HG02870 (cell line): ENCODE measurements around the gene NLGN4Y.

Experiments used
- ATAC-seq: cut with Tn5 transposase; IDR thresholded peaks from one replicate; pipeline ENCODE4 v1.9.1; 2021; ENCODE audit warnings: mild to moderate bottlenecking, moderate library complexity; ENCODE audit not compliant: unreplicated experiment

NLGN4Y gene

DNA sequence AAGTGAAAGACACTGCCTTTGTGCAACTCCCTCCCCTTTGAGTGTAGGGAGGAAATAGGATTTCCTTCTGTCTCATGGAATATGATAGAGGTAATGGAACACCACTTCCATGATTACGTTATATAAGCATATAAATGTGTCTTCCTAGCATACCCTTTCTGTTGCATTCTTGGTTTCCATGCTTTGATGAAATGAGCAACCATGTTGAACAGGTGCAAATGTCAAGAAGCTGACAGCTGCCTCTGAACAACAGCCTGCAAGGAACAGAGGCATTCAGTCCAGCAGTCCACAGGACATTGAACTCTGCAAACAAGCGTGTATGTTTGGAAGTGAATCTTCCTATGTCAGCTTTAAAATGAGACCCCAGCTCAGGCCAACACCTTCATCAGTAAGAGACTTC lies 117.5 kb downstream of the NLGN4Y start:
- no peak for ATAC-seq

DNA sequence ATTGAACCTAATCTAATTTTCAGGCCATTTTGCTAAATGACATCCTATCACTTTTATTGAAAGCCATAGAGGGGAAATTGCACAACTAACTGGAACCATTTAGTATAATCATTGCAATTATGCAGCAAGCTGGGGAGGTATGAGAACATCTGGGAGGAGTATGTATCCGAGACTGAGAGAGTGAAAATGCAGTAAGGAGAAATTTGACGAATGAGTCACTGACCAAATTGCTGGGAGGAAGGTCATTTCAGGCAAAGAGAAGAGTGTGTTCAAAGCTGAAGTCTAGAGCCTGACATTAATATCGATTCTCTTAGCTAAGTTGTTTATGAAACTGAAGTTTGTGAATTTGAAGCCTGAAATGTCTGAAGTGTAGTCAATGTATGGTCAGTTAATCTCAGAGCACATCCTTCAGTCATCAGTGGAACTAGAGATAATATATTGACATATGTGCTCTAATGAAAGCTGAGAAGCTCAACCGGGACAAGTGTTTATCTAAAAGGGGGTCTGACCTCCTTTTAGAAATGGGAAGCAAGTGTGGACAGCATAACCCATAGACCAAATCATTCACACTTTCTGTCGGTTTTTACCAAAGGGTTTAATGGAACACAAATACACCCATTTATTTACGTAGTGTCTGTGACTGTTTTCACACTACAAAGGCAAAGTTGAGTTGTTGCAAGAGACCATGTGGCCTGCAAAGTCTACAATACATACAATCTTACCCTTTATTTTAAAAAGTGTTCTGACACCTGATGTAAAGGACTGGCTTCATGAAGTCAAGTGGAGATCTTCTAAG lies 120.0 kb downstream of the NLGN4Y start:
- ATAC-seq = no peak

DNA sequence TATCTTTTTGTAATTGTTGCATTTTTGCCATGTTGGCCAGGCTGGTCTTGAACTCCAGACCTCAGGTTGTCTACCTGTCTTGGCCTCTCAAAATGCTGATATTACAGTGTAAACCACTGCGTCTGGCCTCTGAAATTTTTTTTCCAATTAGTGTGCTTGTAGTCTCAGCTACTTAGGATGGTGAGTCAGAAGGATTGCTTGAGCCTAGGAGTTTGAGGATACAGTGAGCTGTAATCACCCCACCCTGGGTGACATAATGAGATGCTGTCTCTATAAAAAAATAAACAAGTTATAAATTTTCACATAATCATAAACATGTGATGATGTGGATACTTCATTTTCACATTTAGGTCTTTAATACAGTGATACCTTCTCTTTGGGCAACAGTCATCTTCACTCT lies 154.9 kb downstream of the NLGN4Y start:
- ATAC-seq = no peak

DNA sequence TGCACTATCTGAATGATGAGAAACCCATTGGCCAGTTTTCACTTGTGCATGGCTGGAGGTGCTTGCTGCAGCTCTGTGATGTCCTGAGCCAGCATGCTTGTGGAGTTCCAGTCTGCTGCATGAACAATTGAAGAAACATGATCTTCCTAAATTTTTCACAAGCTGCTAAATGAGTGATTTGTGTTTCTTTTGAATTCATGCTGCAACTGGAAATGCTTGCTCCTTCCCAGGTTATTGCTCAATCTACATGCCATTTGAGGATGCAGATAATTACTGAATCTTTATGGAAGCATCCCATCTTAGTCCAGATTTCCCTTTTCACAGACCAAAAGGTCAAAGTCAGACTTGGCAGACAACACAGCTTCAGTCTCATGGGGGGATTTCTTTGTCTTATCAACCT lies 170.2 kb downstream of the NLGN4Y start:
- no peak for ATAC-seq

DNA sequence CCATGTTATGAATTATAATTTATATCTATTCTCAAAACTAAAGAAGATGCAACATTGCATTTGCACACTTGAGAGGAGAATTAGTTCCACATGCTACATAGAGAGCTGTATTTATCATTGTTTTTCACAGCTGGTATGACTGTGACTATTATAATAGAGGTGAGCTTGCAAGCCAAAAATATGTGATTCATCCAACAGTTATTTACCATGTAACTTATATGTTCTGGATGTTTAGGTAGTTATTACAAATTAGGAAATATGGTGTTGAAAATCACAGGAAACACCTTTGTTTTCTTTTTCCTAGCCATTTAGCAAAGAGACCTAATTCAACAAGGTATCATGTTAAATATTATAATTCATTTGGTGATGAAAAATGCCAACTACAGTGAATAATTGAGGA lies 183.8 kb downstream of the NLGN4Y start:
- no peak for ATAC-seq

DNA sequence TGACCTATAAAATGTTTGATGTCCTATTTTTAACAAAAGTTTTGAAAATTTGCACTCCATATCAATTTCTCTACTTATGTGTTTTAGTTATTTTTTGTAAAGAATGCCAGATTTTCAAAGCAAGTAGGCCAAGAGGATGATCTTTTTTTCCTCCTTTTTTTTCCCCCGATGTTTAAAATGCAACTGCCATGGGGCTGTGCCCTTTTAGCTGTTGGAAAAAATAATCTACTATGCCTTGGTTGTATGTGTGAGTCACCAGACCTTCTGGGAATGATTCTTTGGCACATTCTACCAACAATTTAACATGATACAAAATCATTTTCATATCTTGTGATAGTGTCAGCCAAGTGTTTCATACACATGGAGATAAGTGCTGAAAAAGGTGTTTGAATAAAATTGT lies 217.3 kb downstream of the NLGN4Y start:
- ATAC-seq = no peak

DNA sequence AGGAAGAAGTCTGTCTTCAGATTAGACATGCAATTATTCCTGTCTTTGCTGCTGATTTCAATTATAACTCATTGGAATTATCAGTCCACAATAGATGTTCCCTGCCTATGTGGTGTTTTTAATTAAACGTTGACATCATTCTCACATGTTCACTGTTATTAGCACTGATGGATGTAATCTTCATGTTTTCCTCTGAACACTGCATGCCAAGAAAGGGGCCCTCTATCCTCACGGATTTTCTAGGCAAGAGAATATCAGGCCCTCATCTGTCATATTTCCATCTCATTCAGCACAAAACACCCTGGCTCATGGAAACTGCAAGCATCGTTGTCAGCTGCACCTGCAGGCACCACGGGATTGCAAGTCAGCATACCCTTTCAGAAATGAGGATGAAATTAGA lies 224.0 kb downstream of the NLGN4Y start:
- ATAC-seq = no peak

DNA sequence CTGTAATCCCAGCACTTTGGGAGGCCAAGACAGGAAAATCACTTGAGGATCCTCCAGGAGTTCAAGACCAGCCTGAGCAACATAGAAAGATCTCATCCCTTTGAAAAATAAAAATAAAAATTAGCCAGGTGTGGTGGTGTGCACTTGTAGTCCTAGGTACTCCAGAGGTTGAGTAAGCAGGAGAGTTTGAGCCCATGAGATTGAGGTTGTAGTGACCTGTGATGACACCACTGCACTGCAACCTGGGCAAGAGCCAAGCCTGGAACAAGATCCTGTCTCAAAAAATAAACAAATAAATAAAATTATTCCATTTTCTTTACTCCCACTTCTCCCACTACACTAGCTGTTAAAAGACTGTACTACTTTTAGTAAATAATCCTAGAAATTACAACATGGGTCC lies 231.2 kb downstream of the NLGN4Y start:
- no peak for ATAC-seq

DNA sequence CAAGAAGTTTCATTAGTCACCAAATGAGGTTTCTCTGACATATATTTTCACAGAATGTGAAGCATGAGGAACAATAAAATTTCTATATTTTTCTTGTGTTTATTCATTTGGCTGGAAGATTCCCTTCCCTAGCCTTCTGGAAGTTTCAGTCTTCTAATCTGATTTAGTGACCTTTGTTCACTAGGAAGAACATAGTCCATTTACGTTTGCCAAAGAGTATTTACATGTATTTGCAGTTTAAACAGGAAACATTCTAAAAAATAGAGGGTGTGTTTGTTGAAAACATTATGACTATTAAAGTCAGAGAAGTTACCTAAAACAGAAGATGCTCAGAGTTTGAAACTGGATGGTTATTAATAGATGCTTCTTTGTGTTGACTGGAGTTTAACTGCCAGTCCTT lies 238.6 kb downstream of the NLGN4Y start:
- ATAC-seq = no peak

DNA sequence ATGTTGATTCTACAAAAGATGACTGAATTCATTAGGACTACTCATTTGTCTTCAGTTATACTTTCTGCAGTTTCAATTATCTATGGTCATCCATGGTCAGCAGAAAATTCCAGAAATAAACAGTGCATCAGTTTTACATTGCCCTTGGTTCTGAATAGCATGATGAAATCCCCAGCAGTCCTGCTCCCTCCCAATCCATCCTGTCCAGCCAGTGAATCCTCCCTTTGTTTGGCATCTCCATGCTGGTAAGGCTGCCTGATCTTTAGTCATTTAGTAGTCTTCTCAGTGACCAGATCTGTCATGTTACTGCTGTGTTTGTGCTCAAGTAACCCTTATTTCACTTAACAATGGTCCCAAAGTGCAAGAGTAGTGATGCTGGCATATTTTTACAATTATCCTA lies 239.3 kb downstream of the NLGN4Y start:
- ATAC-seq = no peak

DNA sequence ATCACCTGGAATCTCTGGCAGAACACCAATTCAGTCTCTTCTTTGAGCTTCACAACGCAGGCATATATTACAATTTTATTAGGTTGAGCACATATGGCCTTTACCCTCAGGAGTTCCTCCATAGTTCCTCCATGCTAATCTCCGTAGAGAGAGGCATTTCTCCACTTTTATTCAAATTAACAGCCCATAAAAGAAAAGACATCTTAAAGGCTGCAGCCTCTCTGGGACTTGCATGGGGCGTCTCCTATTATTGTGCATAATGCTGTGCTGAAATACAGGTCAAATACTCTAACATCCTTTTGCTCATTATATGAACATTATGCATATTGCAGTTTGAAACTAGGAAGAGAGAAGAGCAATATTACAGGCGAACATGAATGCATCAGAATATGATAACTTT lies 253.9 kb downstream of the NLGN4Y start:
- no peak for ATAC-seq

DNA sequence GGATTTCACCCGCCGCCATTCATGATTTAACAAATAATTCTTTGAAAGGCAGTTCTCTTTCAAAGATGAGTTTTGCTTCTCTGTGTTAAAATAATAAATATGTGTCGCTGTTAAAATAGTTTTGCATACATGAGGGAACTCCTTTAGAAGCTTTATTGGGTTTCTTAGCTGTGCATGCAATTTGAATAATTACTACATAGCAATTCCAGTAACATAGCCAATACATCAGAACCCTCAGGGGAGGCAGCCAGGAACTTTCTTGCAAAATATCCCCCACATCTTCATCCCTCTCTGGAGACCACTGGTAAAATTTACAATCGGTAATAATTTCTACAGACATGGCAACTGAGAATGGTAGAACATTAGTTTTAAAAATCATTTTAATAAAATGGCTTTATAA lies 268.8 kb downstream of the NLGN4Y start:
- ATAC-seq = no peak

DNA sequence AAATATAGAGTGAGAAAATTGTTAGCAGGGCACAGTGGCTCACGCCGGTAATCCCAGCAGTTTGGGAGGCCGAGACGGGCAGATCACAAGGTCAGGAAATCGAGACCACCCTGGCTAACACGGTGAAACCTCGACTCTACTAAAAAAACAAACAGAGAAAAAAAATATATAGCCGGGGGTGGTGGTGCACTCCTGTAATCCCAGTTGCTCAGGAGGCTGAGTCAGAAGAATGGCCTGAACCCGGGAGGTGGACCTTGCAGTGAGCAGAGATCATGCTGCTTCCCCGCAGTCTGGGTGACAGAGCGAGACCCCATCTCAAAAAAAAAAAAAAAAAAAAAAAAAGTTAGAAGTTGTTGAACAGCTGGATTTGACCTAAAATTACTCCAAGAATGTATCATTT lies 269.3 kb downstream of the NLGN4Y start:
- no peak for ATAC-seq

DNA sequence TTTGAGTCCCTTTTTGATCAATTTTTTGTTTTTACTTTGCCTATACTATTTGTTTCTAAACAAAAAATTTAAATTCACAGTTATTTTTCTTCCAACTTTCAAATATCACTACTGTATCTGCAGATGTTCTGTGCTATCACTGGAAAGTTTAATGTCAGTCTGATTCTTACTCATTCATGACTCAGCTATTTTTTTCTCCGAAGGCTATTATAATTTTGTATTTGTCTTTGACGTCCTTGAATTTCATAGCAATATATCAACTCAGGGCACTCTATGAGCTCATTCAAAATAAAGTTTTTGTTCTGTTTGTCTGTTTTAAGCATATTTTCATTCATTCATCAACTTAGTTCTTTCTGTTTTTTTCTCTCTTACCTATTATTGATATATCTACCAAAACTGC lies 273.7 kb downstream of the NLGN4Y start:
- ATAC-seq = no peak

DNA sequence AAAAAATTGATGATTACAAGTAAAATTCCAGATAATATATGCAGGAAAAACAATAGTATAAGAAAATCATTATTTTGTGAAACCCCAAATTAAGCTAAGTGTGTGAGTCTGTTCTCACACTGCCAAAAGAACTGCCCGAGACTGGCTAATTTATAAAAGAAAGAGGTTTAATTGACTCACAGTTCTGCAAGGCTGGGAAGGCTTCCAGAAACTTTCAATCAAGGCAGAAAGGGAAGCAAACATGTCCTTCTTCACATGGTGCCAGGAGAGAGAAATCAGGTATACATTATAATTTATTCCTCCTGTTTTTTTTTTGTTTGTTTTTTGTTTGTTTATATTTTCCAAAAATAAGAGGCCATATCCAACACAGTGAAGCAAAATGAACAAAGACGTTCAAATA lies 276.8 kb downstream of the NLGN4Y start:
- no peak for ATAC-seq

DNA sequence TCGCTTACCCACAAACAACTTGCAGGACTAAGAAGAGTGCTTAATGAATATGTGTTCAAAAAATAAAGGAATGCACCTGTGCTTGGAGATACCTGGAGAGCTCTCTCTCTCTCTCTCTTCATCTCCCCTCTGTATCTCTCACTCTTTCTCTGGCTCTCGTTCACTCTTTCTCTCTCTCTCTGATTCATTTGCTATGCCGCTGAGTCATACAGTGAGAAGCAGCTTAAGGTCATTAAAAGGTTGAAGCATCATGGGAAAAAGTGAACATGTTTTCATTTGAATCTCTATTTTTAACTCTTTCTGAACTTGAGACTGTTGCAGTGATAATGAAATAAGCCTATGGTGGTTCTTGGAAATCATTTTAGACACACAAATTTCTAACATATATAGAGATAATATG lies 277.8 kb downstream of the NLGN4Y start:
- ATAC-seq = no peak

DNA sequence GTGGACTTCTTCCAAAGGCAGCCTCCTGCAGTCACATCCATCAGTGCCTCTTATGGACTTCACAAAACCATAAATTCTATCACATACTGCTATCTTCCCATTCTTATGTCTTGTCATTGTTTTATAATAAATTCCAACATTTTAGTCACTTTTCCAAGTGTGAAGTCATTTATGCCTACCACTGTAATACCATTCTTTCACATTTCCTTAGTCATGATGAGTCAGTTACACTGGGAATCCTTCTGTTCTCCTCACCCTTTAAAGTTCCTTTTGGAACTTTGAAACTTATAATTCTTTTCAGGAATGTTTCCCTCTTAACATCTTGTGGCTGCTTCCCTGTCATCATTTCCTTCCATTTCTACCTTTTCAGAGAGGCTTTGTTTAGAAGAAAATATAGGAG lies 279.7 kb downstream of the NLGN4Y start:
- ATAC-seq = no peak

DNA sequence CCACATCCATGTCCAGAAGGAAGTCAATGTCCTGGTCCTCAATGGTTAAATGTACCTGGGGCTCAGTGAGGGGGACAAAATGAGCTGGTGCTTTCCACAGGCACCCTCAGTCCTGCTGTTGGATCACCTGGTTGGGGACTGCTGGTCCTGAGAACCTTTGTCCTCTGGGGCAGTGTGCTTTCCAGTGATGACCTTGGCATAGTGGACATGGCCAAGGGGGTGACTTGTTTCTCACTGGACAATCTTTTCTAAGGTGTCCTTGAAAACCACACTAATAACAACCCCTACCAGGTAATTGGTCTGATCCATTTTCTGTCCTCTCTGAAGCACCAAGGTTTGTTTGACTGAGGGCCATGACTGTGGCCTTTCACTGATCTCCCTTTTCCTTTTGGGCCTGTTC lies 294.1 kb downstream of the NLGN4Y start:
- no peak for ATAC-seq

DNA sequence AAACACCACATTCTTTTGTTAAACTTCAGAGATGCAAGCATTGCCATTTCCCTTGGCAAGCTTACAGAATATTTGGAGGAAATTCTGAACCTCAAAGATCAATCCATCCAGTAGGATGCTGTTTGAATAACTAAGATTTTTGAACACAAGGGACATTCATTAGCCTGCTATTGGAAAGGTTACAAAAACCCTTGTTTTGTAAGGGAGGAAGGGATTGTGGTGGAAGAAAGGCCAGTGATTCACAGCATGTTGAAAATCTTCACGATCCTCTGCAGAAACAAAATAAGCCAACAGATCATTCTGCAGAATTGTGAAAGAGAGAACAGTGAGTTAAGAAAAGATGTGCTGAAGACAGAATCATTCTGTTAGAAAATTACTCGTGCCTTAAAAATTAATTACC lies 297.9 kb downstream of the NLGN4Y start:
- ATAC-seq = no peak

DNA sequence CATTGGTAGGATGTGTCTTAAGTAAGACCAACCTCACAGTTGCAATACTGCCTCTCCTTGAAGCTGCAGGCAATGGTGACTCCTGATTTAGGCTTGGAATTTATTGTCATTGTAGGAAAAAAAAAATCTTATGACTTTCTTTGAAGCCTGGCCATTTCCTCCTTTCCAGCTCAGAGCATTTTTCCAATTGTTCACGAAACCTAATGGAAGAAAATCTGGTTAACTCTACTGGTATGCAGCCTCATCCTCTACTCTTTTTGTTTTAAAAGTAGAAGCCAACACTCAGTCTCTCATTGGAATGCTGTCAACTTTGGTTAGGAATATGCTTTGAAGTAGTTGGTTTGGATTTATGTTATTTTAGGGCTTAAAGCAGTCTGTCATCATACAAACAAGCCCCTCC lies 298.6 kb downstream of the NLGN4Y start:
- ATAC-seq = no peak

DNA sequence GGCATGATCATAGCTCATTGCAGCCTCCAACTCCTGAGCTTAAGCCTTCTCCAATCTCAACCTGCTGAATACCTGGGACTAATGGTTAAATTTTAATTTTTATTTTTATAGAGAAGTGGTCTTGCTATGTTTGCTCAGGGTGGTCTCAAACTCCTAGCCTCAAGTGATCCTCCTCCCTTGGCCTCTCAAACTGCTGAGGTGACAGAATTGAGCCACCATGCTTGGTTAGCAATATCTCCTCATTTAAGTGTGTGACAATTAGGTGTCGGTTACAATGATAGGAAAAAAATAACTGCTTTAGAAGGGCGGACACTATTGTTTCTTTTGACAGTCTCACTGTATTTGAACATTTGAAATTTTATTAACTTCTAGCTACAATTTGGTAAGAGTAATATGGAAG lies 300.3 kb downstream of the NLGN4Y start:
- ATAC-seq = no peak

DNA sequence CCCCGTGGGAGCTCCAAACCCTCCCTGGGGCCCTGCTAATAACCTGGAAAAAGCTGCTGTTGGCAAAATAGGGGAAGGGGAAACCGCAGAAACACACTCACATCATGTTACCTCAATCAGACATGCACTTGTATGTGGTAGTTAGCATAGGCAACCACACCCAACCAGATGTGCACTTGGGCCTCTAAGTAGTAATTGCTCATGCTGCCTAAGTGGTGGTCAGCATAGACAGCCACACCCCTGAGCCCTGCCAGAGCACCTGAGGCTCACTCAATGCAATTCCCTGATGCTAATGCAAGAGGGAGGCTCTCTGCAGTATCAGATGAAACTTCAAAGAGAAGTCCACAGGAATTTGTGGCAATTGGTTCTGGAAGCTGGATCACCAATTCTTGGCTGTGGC lies 301.4 kb downstream of the NLGN4Y start:
- ATAC-seq = no peak

DNA sequence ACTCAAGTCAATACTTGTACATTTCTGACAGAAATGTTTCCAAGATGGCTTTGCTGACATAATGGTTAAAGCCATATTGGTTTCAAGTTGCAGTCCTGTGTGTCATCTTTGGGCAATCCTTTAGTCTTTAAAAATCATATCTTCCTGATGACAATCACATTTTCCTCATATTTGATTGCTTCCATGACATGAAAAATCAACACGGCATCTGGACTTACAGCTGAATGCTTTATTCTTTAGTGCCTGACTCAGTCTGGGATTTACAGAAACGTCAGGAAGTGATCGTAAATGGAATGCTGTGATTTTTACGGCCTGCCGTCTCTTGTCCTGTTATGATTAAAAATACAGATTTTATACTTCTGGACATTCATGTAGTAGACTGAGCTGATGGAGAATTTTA lies 304.2 kb downstream of the NLGN4Y start:
- no peak for ATAC-seq
